LNCaP clone FGC (cell line): ENCODE results near the gene ERGIC1.

Experiments used
- DNase-seq: peaks from one replicate; pipeline ENCODE4 v3.0.0-alpha.2; 2011; ENCODE audit warnings: low read depth
- H3K4me3 ChIP-seq: 2 replicates; pipeline ENCODE4 v1.5.1; 2011; ENCODE audit warnings: mild to moderate bottlenecking, low read depth, low read length, control low read depth
- CTCF ChIP-seq: IDR thresholded peaks from 2 replicates; pipeline ENCODE4 v1.5.1; 2012; ENCODE audit warnings: mild to moderate bottlenecking; ENCODE audit not compliant: control insufficient read depth, insufficient read depth; ENCODE audit errors: extremely low read depth

Gene ERGIC1

GRCh38 chr5:172883066-172883465 is 49.0 kb downstream of the ERGIC1 start:
- TF ChIP-seq CTCF = no peak
- DNase-seq = no peak
- H3K4me3 ChIP-seq = no peak overlapping the region

- TF ChIP-seq CTCF = no peak
- no peak for DNase-seq
These were observed 51.7 kb downstream of the ERGIC1 start for GRCh38 chr5:172885597-172886340.

GRCh38 chr5:172886476-172886875 is 52.4 kb downstream of the ERGIC1 start:
- DNase-seq = no peak
- no peak for TF ChIP-seq CTCF
- no peak overlapping the region for H3K4me3 ChIP-seq

More at GRCh38 chr5:172885597-172886340, 51.7 kb downstream of the ERGIC1 start:
- no peak overlapping the region for H3K4me3 ChIP-seq

- no peak for DNase-seq
- no peak overlapping the region for H3K4me3 ChIP-seq
These were observed 53.0 kb downstream of the ERGIC1 start for GRCh38 chr5:172886974-172887501.

GRCh38 chr5:172887692-172888091 is 53.6 kb downstream of the ERGIC1 start:
- DNase-seq = no peak
- H3K4me3 ChIP-seq = no peak overlapping the region
- TF ChIP-seq CTCF = no peak

More at GRCh38 chr5:172886974-172887501, 53.0 kb downstream of the ERGIC1 start:
- TF ChIP-seq CTCF = no peak

- H3K4me3 ChIP-seq = no peak overlapping the region
- TF ChIP-seq CTCF = no peak
- no peak for DNase-seq
These were observed 56.6 kb downstream of the ERGIC1 start for GRCh38 chr5:172890659-172891058.

GRCh38 chr5:172891716-172892421 is 57.8 kb downstream of the ERGIC1 start:
- DNase-seq = no peak
- TF ChIP-seq CTCF = no peak
- no peak overlapping the region for H3K4me3 ChIP-seq
